Measurements from ENCODE around the gene BHLHA15. TPM values are rescaled to one million over a fixed set of nuclear protein-coding genes. Genes with fewer than 3 reads are reported as not detected.

Gene BHLHA15
- polyA plus RNA-seq, 3 donors = not detected

GRCh38 chr7:98233219-98234070 is 22.2 kb downstream of the BHLHA15 start:
- Mint-ChIP-seq H3K4me3 (no peak overlapping the region), H3K27ac (peak overlapping the region in 1 of 7 donors; percentile 68), H3K36me3 (peaks cover 55 to 84% of the 10 kb centered on the region in 2 donors), H3K27me3 (ENCODE audit: low read depth in 3 of 3) (no peaks in the 10 kb centered on the region), H3K9me3 (no peaks in the 10 kb centered on the region), H3K4me1 (no peaks in the 10 kb centered on the region)
- no peaks in the 10 kb centered on the region for H3K79me2 ChIP-seq (ENCODE audit: insufficient read depth, low read length)
- H3K4me3 ChIP-seq (replicated peaks in 1 of 3; ENCODE audit: low read depth in 2 of 3, low read length in 3 of 3) = no peak overlapping the region
- TF ChIP-seq, protein P1, sequence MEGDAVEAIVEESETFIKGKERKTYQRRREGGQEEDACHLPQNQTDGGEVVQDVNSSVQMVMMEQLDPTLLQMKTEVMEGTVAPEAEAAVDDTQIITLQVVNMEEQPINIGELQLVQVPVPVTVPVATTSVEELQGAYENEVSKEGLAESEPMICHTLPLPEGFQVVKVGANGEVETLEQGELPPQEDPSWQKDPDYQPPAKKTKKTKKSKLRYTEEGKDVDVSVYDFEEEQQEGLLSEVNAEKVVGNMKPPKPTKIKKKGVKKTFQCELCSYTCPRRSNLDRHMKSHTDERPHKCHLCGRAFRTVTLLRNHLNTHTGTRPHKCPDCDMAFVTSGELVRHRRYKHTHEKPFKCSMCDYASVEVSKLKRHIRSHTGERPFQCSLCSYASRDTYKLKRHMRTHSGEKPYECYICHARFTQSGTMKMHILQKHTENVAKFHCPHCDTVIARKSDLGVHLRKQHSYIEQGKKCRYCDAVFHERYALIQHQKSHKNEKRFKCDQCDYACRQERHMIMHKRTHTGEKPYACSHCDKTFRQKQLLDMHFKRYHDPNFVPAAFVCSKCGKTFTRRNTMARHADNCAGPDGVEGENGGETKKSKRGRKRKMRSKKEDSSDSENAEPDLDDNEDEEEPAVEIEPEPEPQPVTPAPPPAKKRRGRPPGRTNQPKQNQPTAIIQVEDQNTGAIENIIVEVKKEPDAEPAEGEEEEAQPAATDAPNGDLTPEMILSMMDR (IDR thresholded peaks at IDR 0.05) = no peak
- no peaks in the 10 kb centered on the region for H3K27me3 ChIP-seq (ENCODE audit: control insufficient read depth in 2 of 2, insufficient read depth in 2 of 2, low read length in 2 of 2)
- 95% methylated on average over 22 of the region's 32 CpGs for WGBS (ENCODE audit: insufficient coverage)
- H3K27ac ChIP-seq (ENCODE audit: low read depth in 1 of 2, low read length in 2 of 2) = no peak overlapping the region
- no peak overlapping the region for H2AFZ ChIP-seq (ENCODE audit: insufficient read depth, low read depth, low read length, poor library complexity, severe bottlenecking)
- H3K4me2 ChIP-seq (replicated peaks; ENCODE audit: extremely low read depth, low read length, poor library complexity, severe bottlenecking) = no peak overlapping the region
- H3K36me3 ChIP-seq (replicated peaks in 1 of 2; ENCODE audit: control insufficient read depth in 1 of 2, insufficient read depth in 2 of 2, low read length in 2 of 2) = peaks cover 64 to 90% of the 10 kb centered on the region in 2 donors
- no peaks in the 10 kb centered on the region for H3K4me1 ChIP-seq (ENCODE audit: control insufficient read depth in 1 of 2, insufficient read depth in 2 of 2, low read length in 2 of 2)
- no peaks in the 10 kb centered on the region for H4K20me1 ChIP-seq (ENCODE audit: insufficient read depth, low read length)
- H3K9me3 ChIP-seq (replicated peaks in 1 of 2; ENCODE audit: control insufficient read depth in 1 of 2, insufficient read depth in 1 of 2, low read length in 2 of 2) = no peaks in the 10 kb centered on the region
- intact Hi-C loops (cut with micrococcal nuclease) = no loop called here
- no peak overlapping the region for H3K9ac ChIP-seq (ENCODE audit: insufficient read depth, low read length, poor library complexity, severe bottlenecking)
- DNase-seq = no peak

GRCh38 chr7:98234429-98235147 is 23.3 kb downstream of the BHLHA15 start:
- Histone ChIP-seq H2AFZ (ENCODE audit: insufficient read depth, low read depth, low read length, poor library complexity, severe bottlenecking) (no peak overlapping the region), H3K4me3 (replicated peaks in 1 of 3; ENCODE audit: low read depth in 2 of 3, low read length in 3 of 3) (no peak overlapping the region), H4K20me1 (ENCODE audit: insufficient read depth, low read length) (no peaks in the 10 kb centered on the region), H3K4me2 (replicated peaks; ENCODE audit: extremely low read depth, low read length, poor library complexity, severe bottlenecking) (no peak overlapping the region), H3K4me1 (ENCODE audit: control insufficient read depth in 1 of 2, insufficient read depth in 2 of 2, low read length in 2 of 2) (no peaks in the 10 kb centered on the region), H3K27ac (ENCODE audit: low read depth in 1 of 2, low read length in 2 of 2) (no peak overlapping the region), H3K9me3 (replicated peaks in 1 of 2; ENCODE audit: control insufficient read depth in 1 of 2, insufficient read depth in 1 of 2, low read length in 2 of 2) (no peaks in the 10 kb centered on the region), H3K36me3 (replicated peaks in 1 of 2; ENCODE audit: control insufficient read depth in 1 of 2, insufficient read depth in 2 of 2, low read length in 2 of 2) (peaks cover 65 to 90% of the 10 kb centered on the region in 2 donors), H3K9ac (ENCODE audit: insufficient read depth, low read length, poor library complexity, severe bottlenecking) (no peak overlapping the region), H3K27me3 (ENCODE audit: control insufficient read depth in 2 of 2, insufficient read depth in 2 of 2, low read length in 2 of 2) (no peaks in the 10 kb centered on the region), H3K79me2 (ENCODE audit: insufficient read depth, low read length) (no peaks in the 10 kb centered on the region)
- Mint-ChIP-seq H3K36me3 (peaks cover 63 to 88% of the 10 kb centered on the region in 2 donors), H3K27ac (no peak overlapping the region), H3K9me3 (peaks cover 0 to 2% (median 0%) of the 10 kb centered on the region in 7 donors), H3K4me1 (no peaks in the 10 kb centered on the region), H3K4me3 (no peak overlapping the region), H3K27me3 (ENCODE audit: low read depth in 3 of 3) (no peaks in the 10 kb centered on the region)
- intact Hi-C loops (cut with micrococcal nuclease) = no loop called here
- DNase-seq = no peak
- 98% methylated on average over 8 of the region's 10 CpGs for WGBS (ENCODE audit: insufficient coverage)
- TF ChIP-seq, protein P1 (IDR thresholded peaks at IDR 0.05) = no peak
